HT-29 (cell line): ENCODE measurements around the gene HCN4. TPM values are rescaled to one million over a fixed set of nuclear protein-coding genes. Genes with fewer than 3 reads are reported as not detected.

ENCODE experiments used
- DNase-seq: peaks from one replicate; pipeline ENCODE4 v3.0.0-alpha.2; 2015; ENCODE audit warnings: low spot score
- total RNA-seq: library from RNA; depleted of rRNA; stranded (reverse); fragments of >200 nt; shearing (Covaris generic); gene quantifications from 2 replicates; pipeline ENCODE4 v1.2.3, GENCODE V29; 2014; rRNA removed

HCN4 gene
- total RNA-seq, 1 experiment from 2014 or later = not detected

- DNase-seq = no peak
Observed at GRCh38 chr15:73298522-73299245, 70.1 kb downstream of the HCN4 start.

DNA sequence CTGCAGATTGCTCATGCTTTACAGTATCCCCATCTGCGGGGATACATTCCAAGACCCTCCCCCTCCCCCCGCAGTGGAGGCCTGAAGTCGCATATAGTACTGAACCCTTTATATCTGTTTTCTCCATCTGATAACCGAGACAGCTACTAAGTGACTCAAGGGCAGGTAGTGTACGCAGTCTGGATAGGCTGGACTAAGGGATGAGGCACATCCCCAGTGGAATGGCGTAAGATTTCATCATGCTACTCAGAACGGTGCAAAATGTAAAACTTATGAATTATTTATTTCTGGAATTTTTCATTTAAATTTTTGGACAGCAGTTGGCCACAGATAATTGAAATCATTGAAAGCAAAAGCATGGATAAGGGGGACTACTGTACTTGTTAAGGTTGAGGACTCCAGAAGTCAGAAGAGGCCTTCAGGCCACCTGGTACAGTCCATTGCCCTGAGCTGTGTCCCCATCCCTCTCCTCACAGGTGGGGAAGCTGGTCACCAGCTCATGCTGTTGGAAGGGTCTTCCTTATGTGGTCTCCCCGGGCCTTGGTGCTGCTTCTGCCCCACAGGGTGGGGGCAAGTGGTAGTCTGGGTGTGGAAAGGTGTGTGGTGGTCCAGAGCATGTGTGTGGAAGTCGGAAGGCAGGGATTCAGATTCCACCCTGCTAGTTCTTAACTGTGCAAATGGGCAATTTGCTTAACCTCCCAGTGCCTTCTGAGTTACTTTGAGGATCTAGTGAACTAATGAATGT is 72.0 kb downstream of the HCN4 start:
- DNase-seq = no peak

GRCh38 chr15:73295630-73296286 is 73.0 kb downstream of the HCN4 start:
- no peak for DNase-seq

- no peak for DNase-seq
Observed at GRCh38 chr15:73293773-73294172, 75.0 kb downstream of the HCN4 start.

DNA sequence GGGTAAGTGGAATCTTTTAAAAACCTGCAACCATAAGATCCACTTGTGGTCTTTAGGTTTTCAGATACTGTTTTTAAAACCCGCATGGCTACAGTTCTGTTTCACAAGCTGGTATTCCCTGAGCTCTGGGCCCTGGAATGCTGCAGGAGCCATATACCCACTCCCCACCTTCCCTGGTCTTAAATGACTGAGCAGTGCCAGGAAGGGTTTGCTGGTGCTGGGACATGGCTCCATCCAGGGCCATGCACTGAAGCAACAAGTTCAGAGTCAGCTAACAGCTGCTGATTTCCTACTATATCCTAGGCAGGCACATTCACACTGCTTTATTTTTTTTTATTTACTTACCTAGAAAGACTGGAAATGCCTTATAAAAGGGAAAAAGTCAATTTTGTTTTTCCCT is 77.3 kb downstream of the HCN4 start:
- DNase-seq = no peak

DNA sequence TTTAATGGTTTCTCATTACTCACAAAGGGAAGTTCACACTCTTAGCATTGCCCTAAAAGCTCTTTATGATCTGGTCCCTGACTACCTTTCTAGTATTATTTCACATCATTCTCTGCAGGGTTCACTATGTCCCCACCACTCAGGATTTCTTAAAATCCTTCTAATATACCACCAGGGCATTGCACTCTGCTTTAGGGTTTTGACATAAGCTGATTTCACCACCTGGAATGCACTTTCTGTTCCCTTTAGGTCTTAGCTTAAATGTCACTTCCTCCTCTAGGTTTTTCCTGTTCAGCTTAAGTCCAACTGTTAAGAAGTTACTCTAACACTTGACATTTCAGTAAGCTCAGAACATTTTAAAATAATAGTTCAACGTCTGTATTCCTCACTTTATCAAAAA is 81.7 kb downstream of the HCN4 start:
- DNase-seq = no peak

- DNase-seq = no peak
Observed at GRCh38 chr15:73286311-73286710, 82.4 kb downstream of the HCN4 start.

DNA sequence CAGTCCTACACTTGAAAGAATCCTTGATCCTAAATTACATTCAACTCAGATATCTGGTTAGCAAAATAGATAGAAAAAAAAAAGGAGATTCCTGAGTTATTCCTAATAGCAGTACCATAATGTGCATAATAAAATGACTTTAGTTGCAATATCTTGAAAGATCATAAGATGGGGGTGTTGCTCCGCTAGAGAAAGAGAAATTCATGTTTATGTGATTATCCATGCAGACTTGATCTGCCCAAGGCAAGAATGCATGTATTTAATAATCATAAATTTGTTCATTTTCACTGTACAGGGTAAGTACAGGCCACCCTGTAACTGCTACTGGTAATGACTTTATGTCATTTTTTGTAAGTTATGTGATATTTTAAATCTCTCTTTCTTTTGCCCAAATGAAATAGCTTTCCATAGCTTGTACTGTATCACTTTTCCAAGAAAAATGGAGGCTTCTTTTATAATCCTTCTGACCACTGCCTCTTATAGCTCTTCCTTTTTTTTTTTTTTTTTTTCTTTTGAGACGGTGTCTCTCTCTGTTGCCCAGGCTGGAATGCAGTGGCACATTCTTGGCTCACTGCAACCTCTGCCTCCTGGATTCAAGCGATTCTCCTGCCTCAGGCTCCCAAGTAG is 84.6 kb downstream of the HCN4 start:
- DNase-seq = peak; percentile 57

GRCh38 chr15:73283366-73283962 is 85.3 kb downstream of the HCN4 start:
- no peak for DNase-seq

DNA sequence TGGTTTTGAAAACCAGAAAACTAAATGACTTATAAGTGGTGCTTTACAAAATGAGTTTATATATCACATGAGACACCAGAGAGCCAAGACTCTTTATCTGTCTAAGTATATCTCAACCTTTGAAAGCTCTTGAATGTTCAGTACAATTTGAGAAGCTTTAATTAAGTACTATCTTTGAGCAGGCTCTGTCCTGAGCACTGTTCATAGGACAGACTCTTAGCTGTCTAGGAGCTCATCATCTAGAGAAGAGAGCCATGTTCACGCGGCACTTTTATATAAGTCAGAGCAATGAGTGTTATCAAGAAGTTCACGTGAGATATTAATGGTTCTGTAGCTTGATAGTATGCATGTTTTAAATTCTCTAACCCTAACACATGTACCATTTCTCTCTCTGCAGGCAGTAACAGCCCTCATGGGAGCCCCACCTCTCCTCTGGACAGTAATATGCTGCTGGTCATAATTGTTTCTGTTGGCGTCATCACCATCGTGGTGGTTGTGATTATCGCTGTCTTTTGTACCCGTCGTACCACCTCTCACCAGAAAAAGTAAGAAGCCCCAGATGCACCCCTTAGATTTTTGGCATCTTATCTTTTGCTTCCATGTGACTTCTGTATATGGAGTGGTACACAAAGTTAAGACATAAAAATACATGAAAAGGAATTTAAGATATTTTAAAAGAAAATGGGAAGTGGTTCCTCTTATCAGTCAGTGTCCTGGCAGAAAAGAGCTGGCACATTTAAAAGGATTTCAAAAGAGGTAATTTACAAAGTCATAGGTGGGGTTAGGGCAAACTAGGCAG is 86.0 kb downstream of the HCN4 start:
- no peak for DNase-seq

DNA sequence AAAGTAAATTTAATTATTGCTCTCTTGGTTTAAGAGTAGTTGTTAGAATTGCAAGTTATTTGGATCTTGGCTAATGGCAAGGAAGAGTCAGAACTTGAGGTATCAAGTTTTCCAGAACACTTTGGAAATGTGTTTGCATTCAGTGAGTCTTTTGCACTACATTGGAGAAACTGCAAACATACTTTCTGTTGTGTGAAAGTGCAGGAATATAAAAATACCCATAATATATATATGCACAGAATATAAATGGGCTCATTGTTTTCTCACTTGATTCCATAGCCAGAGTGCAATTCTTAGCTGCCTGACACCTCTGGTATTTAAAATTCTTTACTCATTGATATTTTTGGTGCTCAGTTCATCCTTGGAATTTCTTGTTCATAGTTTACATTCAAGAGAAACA is 92.9 kb downstream of the HCN4 start:
- no peak for DNase-seq

DNA sequence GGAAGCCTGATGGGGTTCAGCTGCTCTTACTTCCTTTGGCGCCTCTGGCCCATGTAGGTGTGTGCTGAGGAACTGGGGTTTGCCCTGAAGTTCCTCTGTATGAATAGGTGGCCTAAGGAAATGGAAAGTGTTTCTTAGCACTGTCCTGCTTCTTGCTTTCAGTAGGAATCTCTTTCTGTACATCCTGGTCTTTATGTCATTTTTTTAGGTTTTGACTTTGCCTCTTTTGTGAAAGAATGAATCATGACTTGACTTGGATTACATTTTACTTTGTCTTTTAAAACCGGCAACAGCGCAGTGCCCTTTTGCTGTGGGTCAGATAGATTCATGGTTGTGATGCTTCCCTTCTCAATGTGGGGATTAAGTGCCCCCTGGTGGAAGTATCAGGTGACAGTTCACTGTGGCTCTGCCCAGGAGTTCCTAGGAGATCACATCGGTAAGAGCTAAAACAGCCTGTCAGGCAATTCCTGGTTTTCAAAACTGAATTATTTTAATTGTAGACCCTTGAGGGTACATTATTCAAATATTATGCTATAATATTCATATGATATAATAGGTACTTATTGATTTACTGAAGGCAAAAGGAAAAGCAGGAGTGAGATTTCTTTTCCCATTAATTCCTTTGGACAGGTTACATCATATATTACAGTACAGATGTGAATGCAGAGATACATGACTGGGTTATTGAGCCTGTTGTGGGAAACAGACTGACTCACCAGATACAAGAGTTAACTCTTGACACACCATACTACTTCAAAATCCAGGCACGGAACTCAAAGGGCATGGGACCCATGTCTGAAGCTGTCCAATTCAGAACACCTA is 95.4 kb downstream of the HCN4 start:
- DNase-seq = peak; percentile 79

DNA sequence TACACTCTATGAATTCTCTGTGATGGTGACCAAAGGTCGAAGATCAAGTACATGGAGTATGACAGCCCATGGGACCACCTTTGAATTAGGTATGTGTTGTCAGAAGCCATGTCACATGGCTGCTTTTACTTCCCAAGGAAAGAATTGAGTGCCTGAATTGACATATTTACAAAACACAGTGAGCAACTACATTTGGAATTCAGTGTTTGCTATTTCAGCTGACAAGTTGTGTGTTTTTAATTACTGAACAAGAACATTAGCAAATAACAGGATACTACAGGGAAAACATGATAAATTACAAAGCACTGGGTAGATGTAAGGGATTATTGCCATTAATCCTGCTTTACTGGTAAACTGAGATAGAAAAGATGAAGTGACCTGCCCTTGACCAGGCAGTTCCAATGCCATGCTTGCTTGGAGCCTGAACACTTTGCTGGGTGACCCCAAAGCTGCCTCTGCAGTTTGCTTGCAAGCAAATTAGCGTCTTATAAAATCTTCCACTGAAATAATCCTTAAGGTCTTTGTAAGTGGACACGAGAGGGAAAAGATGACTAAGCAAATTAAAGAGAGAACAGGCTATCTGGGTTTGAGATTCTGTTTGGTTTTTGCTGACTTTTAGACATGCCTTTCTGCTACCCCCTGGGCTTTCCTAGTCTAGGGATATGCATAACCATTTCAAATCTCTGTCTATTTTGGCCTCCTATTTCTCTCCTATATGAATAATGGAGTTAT is 98.2 kb downstream of the HCN4 start:
- DNase-seq = no peak

Other genes with a start within 250 kb of the HCN4 start
- gene REC114, start 74.2 kb upstream of the HCN4 start, total RNA-seq = not detected in 2 replicates